ENCODE data around the gene RNF208.
"Not testable (repeated sequence)": the region's sequence is repeated elsewhere in the genome, so short reads cannot be mapped to it uniquely, and the experiment has no call there.

DNA sequence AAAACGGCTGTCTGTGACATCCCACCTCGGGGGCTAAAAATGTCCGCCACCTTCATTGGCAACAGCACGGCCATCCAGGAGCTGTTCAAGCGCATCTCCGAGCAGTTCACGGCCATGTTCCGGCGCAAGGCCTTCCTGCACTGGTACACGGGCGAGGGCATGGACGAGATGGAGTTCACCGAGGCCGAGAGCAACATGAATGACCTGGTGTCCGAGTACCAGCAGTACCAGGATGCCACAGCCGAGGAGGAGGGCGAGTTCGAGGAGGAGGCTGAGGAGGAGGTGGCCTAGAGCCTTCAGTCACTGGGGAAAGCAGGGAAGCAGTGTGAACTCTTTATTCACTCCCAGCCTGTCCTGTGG, 21.2 kb upstream of the RNF208 start:
- TF ChIP-seq, protein P1, sequence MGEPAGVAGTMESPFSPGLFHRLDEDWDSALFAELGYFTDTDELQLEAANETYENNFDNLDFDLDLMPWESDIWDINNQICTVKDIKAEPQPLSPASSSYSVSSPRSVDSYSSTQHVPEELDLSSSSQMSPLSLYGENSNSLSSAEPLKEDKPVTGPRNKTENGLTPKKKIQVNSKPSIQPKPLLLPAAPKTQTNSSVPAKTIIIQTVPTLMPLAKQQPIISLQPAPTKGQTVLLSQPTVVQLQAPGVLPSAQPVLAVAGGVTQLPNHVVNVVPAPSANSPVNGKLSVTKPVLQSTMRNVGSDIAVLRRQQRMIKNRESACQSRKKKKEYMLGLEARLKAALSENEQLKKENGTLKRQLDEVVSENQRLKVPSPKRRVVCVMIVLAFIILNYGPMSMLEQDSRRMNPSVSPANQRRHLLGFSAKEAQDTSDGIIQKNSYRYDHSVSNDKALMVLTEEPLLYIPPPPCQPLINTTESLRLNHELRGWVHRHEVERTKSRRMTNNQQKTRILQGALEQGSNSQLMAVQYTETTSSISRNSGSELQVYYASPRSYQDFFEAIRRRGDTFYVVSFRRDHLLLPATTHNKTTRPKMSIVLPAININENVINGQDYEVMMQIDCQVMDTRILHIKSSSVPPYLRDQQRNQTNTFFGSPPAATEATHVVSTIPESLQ (CRISPR knock-in tag; IDR thresholded peaks at IDR 0.05) = not testable (repeated sequence)
- TF ChIP-seq JUNB (CRISPR knock-in tag; conservative IDR thresholded peaks at IDR 0.05); RBM25 (IDR thresholded peaks at IDR 0.05; ENCODE audit: low read depth, low read length, severe bottlenecking); SRSF9 (IDR thresholded peaks at IDR 0.05; ENCODE audit: borderline replicate concordance, low read depth, low read length); FOXK1 (CRISPR knock-in tag; IDR thresholded peaks at IDR 0.05; ENCODE audit: borderline replicate concordance); MEF2A (IDR thresholded peaks at IDR 0.05; ENCODE audit: control insufficient read depth, low read depth, low read length); ZNF76 (CRISPR knock-in tag; IDR thresholded peaks at IDR 0.05; ENCODE audit: borderline replicate concordance); HDAC6 (IDR thresholded peaks at IDR 0.05; ENCODE audit: low read depth, low read length); EP400 (IDR thresholded peaks at IDR 0.05): not testable (repeated sequence)
- TF ChIP-seq, protein P2, sequence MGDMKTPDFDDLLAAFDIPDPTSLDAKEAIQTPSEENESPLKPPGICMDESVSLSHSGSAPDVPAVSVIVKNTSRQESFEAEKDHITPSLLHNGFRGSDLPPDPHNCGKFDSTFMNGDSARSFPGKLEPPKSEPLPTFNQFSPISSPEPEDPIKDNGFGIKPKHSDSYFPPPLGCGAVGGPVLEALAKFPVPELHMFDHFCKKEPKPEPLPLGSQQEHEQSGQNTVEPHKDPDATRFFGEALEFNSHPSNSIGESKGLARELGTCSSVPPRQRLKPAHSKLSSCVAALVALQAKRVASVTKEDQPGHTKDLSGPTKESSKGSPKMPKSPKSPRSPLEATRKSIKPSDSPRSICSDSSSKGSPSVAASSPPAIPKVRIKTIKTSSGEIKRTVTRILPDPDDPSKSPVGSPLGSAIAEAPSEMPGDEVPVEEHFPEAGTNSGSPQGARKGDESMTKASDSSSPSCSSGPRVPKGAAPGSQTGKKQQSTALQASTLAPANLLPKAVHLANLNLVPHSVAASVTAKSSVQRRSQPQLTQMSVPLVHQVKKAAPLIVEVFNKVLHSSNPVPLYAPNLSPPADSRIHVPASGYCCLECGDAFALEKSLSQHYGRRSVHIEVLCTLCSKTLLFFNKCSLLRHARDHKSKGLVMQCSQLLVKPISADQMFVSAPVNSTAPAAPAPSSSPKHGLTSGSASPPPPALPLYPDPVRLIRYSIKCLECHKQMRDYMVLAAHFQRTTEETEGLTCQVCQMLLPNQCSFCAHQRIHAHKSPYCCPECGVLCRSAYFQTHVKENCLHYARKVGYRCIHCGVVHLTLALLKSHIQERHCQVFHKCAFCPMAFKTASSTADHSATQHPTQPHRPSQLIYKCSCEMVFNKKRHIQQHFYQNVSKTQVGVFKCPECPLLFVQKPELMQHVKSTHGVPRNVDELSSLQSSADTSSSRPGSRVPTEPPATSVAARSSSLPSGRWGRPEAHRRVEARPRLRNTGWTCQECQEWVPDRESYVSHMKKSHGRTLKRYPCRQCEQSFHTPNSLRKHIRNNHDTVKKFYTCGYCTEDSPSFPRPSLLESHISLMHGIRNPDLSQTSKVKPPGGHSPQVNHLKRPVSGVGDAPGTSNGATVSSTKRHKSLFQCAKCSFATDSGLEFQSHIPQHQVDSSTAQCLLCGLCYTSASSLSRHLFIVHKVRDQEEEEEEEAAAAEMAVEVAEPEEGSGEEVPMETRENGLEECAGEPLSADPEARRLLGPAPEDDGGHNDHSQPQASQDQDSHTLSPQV (IDR thresholded peaks at IDR 0.05) = not testable (repeated sequence)
- TF ChIP-seq, protein P3, sequence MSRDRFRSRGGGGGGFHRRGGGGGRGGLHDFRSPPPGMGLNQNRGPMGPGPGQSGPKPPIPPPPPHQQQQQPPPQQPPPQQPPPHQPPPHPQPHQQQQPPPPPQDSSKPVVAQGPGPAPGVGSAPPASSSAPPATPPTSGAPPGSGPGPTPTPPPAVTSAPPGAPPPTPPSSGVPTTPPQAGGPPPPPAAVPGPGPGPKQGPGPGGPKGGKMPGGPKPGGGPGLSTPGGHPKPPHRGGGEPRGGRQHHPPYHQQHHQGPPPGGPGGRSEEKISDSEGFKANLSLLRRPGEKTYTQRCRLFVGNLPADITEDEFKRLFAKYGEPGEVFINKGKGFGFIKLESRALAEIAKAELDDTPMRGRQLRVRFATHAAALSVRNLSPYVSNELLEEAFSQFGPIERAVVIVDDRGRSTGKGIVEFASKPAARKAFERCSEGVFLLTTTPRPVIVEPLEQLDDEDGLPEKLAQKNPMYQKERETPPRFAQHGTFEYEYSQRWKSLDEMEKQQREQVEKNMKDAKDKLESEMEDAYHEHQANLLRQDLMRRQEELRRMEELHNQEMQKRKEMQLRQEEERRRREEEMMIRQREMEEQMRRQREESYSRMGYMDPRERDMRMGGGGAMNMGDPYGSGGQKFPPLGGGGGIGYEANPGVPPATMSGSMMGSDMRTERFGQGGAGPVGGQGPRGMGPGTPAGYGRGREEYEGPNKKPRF (IDR thresholded peaks at IDR 0.05; ENCODE audit: low read depth, low read length) = not testable (repeated sequence)
- TF ChIP-seq, protein P4, sequence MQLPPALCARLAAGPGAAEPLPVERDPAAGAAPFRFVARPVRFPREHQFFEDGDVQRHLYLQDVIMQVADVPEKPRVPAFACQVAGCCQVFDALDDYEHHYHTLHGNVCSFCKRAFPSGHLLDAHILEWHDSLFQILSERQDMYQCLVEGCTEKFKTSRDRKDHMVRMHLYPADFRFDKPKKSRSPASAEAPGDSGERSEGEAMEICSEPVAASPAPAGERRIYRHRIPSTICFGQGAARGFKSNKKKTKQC (CRISPR knock-in tag; IDR thresholded peaks at IDR 0.05) = not testable (repeated sequence)
- TF ChIP-seq, protein P5, sequence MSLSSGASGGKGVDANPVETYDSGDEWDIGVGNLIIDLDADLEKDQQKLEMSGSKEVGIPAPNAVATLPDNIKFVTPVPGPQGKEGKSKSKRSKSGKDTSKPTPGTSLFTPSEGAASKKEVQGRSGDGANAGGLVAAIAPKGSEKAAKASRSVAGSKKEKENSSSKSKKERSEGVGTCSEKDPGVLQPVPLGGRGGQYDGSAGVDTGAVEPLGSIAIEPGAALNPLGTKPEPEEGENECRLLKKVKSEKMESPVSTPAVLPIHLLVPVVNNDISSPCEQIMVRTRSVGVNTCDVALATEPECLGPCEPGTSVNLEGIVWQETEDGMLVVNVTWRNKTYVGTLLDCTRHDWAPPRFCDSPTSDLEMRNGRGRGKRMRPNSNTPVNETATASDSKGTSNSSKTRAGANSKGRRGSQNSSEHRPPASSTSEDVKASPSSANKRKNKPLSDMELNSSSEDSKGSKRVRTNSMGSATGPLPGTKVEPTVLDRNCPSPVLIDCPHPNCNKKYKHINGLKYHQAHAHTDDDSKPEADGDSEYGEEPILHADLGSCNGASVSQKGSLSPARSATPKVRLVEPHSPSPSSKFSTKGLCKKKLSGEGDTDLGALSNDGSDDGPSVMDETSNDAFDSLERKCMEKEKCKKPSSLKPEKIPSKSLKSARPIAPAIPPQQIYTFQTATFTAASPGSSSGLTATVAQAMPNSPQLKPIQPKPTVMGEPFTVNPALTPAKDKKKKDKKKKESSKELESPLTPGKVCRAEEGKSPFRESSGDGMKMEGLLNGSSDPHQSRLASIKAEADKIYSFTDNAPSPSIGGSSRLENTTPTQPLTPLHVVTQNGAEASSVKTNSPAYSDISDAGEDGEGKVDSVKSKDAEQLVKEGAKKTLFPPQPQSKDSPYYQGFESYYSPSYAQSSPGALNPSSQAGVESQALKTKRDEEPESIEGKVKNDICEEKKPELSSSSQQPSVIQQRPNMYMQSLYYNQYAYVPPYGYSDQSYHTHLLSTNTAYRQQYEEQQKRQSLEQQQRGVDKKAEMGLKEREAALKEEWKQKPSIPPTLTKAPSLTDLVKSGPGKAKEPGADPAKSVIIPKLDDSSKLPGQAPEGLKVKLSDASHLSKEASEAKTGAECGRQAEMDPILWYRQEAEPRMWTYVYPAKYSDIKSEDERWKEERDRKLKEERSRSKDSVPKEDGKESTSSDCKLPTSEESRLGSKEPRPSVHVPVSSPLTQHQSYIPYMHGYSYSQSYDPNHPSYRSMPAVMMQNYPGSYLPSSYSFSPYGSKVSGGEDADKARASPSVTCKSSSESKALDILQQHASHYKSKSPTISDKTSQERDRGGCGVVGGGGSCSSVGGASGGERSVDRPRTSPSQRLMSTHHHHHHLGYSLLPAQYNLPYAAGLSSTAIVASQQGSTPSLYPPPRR (CRISPR knock-in tag; IDR thresholded peaks at IDR 0.05; ENCODE audit: borderline replicate concordance) = not testable (repeated sequence)
- TF ChIP-seq, protein P6, sequence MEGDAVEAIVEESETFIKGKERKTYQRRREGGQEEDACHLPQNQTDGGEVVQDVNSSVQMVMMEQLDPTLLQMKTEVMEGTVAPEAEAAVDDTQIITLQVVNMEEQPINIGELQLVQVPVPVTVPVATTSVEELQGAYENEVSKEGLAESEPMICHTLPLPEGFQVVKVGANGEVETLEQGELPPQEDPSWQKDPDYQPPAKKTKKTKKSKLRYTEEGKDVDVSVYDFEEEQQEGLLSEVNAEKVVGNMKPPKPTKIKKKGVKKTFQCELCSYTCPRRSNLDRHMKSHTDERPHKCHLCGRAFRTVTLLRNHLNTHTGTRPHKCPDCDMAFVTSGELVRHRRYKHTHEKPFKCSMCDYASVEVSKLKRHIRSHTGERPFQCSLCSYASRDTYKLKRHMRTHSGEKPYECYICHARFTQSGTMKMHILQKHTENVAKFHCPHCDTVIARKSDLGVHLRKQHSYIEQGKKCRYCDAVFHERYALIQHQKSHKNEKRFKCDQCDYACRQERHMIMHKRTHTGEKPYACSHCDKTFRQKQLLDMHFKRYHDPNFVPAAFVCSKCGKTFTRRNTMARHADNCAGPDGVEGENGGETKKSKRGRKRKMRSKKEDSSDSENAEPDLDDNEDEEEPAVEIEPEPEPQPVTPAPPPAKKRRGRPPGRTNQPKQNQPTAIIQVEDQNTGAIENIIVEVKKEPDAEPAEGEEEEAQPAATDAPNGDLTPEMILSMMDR (IDR thresholded peaks at IDR 0.05 in 2 of 3, conservative IDR thresholded peaks at IDR 0.05 in 1 of 3; ENCODE audit: insufficient read depth in 2 of 3, low read depth in 1 of 3, low read length in 3 of 3) = not testable (repeated sequence)

All from K562 (cell line).